ENCODE data around the gene PNKP. TPM values are rescaled to one million over a fixed set of nuclear protein-coding genes. Genes with fewer than 3 reads are reported as not detected.

PNKP gene
- total and polyA plus RNA-seq, 10 of the 15 experiments (the other 5 are each of a cell fraction or from before 2014, with no cell fraction given), result 2.9 to 82.3 (median 33.2) TPM

DNA sequence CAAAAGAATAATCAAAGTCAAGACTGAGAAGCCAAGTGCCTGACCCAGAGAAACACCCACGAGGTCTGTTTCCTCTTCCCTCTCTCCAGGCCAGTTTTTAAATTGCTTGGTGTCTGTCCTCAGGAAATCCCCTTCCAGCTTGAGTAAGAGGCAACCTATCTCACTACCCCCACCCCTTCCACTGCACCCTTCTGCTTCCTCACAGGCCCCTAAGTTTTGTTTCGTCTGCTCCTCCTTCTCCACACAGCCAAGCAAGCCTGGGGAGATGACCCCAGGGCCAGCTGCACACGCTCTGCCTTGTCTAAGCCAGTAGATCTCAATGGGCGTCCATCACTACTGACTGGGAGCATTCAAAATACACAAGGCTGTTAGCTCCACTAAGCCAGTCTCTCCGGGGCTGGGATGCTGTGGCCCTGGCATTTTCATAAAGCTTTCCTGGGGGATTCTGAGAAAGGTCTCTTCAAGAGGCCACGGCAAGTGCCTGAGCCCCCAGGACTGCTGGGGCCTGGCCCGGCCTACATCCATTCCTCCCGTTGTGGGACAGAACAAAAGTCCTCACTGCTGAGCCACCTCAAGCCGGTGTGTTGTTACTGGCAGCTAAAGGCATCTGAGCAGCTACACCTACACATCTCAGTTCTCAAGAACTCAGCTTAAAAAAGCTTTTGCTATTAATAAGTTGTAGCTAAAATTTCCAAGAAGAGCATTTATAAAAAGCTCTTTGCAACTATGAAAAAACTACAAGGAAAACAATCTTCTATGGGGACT, 44.2 kb upstream of the PNKP start (continued):
- TF ChIP-seq MYB (IDR thresholded peaks at IDR 0.05; ENCODE audit: borderline replicate concordance, low read depth, low read length) (no peak), RELA (IDR thresholded peaks at IDR 0.05; ENCODE audit: borderline replicate concordance, partially characterized antibody) (peak; percentile 90), HDAC6 (IDR thresholded peaks at IDR 0.05; ENCODE audit: unreplicated experiment) (no peak), ZNF622 (IDR thresholded peaks at IDR 0.05) (no peak), HCFC1 (IDR thresholded peaks at IDR 0.05; ENCODE audit: low read length) (no peak), WRNIP1 (IDR thresholded peaks at IDR 0.05; ENCODE audit: borderline replicate concordance, low read depth, low read length) (no peak), TARDBP (IDR thresholded peaks at IDR 0.05; ENCODE audit: borderline replicate concordance) (peak; percentile 26; the same call in 1 of the 2 replicates), BHLHE40 (IDR thresholded peaks at IDR 0.05; ENCODE audit: borderline replicate concordance in 1 of 2, low read depth in 2 of 2, low read length in 1 of 2) (peak; percentile 17 to 35; a peak in 1 of 4 replicates), POLR2A (IDR thresholded peaks at IDR 0.05; ENCODE audit: low read depth, low read length) (peak; percentile 68), KLF5 (IDR thresholded peaks at IDR 0.05; ENCODE audit: partially characterized antibody) (no peak)
- TF ChIP-seq, protein P1, sequence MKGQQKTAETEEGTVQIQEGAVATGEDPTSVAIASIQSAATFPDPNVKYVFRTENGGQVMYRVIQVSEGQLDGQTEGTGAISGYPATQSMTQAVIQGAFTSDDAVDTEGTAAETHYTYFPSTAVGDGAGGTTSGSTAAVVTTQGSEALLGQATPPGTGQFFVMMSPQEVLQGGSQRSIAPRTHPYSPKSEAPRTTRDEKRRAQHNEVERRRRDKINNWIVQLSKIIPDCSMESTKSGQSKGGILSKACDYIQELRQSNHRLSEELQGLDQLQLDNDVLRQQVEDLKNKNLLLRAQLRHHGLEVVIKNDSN (IDR thresholded peaks at IDR 0.05; ENCODE audit: borderline replicate concordance, extremely low read length, insufficient read depth, low read depth, low read length), result no peak
- TF ChIP-seq, protein P2, sequence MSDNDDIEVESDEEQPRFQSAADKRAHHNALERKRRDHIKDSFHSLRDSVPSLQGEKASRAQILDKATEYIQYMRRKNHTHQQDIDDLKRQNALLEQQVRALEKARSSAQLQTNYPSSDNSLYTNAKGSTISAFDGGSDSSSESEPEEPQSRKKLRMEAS (IDR thresholded peaks at IDR 0.05; ENCODE audit: low read depth, low read length), result 0 out of 2 replicates have a peak, but pooled peaks have one; percentile 42
